Stimulated activated CD8-positive, alpha-beta memory T cell treated with anti-CD3 and anti-CD28 coated beads, Interleukin-15, amount 100 ng/mL, for 24 hours (primary cell): ENCODE results near the gene NSF.
"Not testable (repeated sequence)": the region's sequence is repeated elsewhere in the genome, so short reads cannot be mapped to it uniquely, and the experiment has no call there.

ENCODE experiments used
- DNase-seq: peaks from one replicate; pipeline ENCODE4 v3.0.0-alpha.2; 2020; ENCODE audit warnings: low read depth

The NSF gene

DNA sequence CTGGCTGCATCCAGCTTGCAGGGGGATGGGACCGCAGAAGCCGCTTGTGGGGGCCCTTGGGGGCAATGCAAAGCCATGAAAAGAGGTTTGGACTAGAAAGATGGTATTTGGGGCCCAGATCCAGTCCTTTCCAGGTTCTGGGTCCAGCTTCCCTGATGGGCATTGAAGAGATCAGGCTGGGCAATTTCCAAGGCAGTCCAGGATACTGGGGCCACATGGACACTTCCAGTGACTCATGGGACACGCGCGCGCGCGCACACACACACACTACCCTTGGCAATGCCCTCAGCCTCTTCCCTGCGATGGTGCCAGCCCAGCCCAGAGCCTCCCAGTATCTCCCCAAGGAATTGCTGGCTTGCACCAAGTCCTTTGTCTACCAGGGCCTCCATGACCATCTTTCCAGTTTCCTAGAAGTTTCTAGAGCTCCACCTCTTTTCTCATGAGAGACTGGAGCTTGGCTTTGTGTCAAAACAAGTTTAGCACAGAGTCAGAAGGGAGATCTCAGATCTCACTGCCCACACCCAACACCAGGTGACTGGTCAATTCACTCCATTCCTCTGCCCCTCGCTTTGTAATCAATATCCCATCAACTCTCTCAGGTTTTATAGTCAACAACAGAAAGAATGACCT, 183.8 kb downstream of the NSF start:
- DNase-seq, result no peak

DNA sequence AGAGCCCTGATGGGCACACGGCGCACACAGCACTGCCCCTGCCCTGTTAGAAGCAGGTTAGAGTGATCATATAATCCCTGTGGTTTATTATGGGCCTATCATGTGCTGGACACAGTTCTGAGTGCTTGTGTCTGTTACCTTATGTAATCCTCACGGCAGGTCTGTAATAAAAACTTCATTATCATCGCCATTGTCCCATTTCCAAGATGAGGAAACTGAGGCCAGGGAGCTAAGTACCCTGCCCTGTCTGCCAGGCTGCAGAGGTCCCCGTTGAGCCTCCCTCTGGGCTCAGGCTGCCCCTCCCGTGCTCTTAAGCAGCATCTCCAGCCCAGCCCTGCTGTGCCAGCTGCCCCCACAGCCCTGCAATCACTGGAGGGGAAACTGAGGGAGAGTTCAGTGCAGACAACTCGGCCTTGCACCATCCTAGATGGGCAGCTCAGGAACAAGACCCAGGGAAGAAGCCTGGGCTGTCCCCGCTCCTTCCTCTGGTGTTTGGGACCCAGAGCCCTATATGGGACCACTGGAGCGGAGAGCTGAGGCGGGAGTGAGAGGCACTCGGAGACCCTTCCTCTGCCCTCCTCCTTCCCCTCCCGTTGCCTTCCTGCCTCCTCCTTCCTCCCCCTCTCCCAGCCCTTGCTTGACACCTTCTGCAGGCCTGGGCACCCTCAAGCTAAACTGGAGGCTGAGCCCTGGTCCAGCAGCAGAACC, 186.0 kb downstream of the NSF start:
- no peak for DNase-seq

DNA sequence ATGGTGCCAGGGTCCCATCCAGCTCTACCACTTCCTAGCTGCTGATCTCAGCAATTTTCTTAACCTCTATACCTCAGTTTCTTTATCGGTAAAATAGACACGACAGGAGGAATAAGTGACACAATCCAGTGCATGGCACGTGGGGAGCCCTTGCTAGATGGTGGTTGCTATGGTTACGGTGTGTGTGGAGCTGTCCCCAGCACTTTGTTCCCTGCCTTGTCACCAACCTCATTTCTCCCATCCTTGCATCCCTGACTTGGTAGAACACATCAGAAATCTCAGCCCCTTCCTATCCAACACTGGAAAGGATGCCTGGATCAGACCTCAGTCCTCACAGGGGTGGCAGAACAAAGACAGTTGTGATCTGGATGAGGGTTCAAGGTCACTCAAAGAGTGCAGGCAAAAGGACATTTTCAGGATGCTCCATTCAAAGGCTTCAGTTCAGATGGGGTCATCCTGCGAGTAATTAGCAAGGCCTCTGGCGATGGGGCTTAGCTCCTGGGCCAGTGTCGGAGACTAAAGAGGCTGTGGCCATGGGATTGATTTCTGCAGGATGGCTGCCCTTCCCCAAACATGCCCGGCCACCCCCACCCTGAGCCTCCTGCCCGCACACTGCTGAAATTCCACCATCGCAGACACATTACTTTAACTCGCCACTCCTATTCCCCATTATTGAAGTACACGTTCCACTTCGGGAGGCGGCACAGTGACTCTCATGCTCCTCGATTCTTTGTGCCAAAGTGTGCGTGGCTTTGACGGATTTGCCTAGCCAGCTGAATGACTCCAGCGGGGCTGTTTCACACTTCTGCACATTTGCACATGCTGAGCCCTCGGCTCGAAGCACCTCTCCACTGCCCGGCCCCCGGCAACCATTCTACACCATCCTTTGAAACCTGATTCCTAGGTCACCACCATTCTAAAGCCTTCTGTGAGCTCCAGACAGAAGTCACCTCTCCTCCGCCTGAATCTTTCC, 187.8 kb downstream of the NSF start:
- DNase-seq, result no peak

DNA sequence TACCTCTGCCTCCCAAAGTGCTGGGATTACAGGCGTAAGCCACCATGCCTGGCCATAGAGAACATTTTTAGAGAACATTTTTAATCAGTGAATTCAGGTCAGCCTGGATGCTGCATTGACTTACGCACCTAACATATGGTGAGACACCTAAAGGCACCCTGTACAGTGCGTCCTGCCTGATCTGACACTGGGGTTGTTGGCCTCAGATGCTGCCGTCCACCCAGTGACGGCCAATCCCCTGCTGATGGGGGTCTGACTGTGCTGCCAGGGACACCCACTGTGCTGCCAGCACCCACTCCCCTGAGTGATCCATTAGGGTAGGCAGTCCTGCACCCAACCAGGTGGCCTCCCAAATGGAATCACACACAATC, 189.5 kb downstream of the NSF start:
- no peak for DNase-seq

DNA sequence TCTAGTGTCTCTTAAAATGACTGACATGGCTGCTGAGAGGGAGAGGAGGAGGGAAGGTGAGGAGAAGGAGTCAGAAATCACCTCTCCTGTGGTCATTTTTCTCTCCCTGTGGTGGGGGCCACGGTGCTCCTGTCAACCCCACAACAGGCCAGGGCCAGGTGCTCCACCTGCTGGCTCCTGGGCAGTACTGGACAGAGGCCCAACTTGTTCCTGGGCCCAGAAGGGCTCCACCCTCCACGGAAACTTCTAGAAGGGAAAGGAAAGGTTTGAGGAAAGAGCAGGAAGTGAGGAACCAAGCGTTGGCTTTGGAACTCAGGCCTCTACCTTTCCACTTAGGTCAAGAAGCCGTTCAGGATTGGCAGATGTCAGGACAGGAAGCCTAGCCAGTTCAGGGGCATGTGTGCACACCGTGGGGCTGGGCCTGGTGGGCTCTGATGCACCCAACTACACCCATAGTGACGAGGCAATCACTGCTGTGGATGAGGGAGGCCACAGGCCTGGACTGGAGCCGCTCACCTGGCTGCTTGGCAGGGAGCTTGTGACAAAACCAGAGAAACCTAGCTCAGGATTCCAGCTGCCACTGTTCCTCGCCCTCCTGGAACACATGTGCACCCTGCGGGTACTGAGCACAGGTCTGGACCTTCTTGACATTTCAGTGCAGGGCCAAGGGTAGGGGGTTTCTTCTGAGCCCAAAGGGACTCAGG, 191.9 kb downstream of the NSF start:
- no peak for DNase-seq

DNA sequence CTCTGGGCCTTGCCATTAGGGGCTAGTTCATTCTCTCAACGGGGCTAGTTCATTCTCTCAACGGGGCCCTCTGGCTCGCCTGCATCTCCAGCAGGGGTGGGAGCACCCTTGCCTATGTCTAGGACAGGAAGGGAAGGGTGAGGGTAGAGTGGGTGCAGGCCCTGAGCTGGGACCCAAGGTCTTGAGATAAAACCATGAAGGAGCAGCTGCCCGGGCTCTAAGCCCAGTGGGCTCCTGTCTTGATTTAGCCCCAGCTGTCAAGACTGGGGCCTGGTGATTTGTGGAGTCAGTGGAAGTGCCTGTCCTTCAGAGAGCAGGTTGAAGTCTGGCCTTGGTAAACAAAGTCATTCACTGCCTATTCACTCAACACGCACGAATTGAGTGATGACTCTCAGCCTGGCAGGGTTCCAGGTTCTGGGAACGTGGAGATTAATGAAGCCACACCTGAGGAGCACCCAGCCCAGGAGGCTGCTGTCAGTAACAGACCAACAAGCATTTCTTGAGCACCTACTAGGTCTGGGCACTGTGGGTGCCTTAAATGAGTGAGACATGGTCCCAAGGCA, 192.6 kb downstream of the NSF start:
- DNase-seq, result no peak

DNA sequence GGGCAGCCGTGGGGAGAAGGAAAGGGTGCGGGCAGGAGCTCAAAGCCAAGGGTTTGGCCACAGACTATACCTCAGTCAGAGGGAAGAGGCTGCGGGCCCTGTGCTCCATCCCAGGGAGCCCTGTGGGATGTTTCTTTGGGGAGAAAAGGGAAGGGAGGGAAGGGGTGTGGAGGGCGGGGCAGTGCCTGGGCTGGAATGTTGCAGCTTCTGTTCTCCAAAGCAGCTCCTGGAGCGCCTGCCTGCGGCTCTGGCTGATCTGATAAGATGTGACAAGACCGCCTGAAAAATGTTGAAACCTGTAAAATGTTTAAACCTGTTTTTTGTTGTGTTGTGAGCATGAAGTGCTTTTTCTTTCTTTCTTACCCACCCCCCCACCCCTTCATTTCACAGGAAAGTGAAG, 195.2 kb downstream of the NSF start:
- DNase-seq, result no peak

DNA sequence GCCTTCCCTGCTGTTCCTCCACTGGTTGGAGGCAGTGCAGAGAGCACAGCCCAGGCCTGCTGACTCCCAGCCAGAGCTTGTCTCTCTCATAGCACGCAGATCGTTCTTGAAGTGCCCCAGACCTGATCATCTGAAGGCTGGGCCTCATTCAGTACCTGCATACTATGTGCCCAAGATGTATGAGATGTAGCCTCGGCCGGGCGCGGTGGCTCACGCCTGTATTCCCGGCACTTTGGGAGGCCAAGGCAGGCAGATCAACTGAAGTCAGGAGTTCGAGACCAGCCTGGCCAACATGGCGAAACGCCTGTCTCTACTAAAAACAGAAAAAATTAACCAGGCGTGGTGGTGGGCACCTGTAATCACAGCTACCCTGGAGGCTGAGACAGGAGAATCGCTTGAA, 197.0 kb downstream of the NSF start:
- DNase-seq, result no peak

DNA sequence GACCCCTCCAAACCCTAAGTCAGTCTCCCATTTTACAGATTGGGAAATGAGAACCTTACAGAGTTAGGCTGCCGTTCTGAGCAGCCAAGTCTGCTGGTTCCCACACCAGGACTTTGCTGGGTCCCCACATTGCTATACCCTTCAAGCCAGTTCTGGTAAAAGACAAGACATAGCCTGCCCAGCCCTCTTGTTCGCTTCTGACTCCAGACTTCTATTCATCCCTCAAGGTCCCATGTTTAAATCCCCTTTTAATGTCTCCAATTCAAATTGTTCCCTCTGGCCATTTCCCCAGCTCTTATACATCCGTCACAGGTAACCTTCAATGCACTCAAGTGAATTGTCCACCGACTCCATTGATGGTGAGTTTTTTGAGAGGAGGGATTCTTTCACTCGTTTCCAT, 197.8 kb downstream of the NSF start:
- DNase-seq, result no peak

DNA sequence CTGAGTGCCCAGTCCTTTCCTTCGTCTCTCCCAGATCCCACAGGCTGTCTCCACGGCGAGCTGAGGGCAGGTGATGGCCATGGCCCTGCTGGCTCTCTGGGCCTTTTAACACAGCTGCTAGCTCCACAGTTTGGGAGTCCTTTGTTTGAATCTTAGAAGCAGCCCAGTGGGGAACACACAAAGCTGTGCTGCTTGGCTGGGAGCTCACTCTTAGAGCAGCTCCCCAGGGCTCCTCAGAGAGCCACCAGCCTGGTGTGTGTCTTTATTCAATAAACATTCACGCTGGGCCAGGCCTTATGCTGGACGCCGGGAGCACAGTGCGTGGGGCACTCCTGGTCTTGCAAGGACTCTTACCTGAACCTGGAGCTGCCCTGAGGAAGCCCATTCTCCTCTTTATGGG, 198.3 kb downstream of the NSF start:
- DNase-seq, result no peak

DNA sequence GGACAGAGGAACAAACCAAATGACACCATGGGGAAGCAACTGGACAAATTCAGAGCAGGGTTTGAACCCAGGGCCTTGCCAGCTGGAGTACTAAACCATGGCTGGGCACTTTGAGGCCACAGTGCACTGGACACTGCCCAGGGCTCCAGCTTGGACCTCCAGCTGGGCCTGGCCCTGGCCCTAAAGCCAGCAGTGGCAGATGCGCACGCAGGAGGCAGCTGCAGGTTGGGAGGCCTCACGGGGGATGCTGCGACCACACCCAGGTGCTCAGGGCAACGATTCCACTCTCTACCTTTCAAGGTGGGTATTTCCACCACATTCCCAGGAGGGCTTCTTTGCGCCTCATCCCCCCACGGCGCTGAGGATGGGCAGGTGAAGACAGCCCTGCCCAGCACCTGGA, 199.1 kb downstream of the NSF start:
- DNase-seq, result no peak

DNA sequence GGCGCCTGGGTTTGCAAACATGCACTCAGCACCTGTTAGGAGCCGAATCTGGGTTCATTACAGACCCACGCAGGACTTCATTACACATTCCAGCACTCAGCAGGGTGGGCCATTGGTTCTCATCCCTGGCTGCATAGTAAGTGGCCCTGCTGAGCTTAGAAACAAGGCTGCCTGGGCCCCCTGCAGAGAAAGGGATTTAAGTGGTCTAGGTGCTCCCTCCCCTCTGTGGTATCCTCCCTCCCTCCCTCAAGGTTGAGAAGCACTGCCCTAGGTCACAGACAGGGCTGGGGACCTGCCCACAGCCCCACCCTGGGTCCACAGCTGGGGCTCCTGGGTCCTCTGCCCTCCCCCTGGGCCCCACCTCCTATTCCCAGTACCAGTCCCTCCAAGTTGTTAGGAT, 199.7 kb downstream of the NSF start:
- no peak for DNase-seq

DNA sequence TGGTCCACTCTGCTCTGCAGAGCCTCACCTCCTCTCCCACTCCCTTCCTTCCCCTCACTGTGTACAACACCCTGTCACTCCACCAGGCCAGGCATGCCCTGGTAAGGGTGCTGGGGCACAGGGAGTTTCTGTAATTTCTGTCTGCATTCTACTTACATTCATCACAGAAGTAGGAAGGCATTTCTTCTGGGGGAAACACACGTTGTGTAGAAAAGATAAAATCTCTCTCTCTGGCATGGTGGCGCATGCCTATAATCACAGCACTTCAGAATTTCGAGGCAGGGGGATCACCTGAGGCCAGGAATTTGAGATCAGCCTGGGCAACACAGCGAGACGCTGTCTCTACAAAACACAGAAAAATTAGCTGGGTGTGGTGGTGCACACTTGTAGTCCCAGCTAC, 201.1 kb downstream of the NSF start:
- no peak for DNase-seq

DNA sequence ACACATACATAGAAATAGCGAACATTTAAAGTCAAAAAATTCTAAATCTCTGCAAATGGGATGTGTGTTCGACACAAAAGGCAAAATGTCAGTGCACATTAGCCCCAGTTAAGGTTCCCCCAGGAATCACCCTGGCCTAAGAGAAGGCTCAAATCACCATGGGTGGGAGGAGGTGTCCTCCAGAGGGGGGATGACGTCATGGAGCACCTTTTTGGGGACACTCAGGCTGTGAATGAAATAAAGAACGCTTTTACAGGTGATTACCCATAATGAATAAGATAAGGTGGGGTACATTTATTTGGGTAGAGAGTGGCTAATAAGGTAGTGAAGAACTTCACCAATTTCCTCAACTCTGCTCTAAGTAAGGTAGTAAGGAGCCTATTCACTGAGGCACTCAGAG, 201.6 kb downstream of the NSF start:
- no peak for DNase-seq

DNA sequence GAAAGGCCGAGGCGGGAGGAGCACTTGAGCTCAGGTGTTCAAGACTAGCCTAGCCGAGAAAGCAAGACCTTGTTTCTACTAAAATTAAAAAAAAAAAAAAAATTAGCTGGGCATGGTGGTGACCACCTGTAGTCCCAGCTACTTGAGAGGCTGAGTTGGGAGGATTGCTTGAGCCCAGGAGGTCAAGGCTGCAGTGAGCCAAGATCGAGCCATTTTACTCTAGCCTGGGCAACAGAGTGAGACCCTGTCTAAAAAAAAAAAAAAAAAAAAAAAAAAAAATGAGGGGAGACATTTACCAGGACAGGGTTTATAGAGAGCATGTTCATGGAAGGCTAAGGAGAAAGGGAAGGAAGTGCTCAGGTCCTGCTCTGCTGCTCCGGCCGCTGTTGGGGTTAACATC, 202.6 kb downstream of the NSF start:
- not testable (repeated sequence) for DNase-seq

DNA sequence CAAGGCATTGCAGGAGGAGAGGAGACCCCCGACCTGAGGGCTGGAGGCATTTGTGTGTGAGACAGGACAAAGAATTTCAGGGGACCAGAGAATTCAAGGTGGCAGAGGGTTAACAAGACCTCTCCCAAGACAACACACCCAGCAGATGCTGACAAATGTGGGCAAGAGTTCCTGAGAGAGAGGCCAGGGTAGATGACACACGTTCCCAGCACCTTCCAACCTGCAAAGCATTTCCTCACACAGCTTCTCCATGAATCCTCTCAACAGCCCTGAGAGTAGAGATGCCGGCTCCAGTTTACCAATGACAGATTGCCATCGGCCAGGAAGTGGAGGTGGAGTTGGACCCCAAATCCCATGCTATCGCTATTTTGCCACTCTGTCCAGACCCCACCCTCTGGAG, 203.1 kb downstream of the NSF start:
- DNase-seq, result no peak

DNA sequence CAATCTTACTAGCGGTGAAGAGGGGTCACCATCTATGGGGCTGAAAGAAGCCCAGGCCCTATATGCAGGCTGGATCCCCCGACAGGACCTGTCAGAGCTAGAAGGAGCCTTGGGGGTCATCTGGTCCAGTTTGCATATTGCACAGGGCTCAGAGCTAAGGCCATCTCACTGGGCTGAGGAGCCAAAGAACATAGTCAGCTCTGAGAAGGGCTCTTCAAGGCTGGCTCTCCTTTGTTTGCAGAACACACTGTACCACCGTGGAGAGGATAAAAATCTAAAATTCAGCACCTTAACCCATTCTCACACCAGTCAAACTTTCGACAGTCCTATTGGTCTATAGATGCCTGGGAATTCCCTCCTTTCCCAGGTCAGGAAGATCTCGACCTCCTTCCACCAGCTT, 203.8 kb downstream of the NSF start:
- DNase-seq, result no peak

DNA sequence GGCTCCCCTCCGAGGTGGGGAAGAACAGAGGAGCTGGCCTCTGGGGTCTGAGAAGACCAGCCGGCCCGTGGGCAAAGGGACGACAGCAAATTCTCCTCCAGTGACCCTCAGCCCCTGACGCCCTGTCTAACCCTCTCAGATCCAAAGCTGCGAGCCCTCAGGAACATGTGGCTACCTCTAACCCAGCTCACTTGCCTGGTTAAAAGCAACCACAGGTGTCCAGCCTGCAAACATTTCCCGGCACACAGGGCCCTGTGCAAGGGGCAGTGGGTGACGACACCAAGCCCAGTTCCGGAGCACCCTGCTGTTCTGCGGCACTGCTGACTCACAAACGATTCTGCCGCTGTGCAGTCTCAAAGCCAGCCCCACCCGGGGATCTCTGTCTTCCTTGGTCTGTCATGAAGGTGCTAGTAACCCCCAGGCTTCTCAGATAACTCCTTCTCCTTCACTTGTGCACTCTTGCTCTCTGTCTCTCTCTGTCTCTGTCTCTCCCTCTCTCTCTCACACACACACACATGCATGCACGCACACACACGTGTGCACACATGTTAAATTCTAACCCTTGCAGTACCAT, 205.0 kb downstream of the NSF start:
- no peak for DNase-seq

DNA sequence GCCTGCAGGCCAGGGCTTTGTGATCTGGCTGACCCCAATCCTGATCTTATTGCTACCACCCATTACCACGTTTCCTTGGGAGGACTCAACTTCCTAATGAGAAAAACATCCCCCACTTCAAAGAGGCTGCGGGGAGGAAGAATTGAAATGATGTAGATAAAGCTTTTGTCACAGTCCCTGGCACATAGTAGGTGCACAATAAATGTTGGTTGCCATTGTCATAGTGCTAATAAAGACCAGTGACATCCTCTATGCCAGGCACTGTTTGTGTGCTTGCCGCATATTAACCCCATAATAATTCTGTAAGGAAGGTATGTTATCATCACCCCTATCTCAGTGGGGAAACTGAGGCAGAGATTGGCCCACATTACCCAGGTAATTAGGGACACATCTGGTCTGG, 205.6 kb downstream of the NSF start:
- DNase-seq, result no peak

DNA sequence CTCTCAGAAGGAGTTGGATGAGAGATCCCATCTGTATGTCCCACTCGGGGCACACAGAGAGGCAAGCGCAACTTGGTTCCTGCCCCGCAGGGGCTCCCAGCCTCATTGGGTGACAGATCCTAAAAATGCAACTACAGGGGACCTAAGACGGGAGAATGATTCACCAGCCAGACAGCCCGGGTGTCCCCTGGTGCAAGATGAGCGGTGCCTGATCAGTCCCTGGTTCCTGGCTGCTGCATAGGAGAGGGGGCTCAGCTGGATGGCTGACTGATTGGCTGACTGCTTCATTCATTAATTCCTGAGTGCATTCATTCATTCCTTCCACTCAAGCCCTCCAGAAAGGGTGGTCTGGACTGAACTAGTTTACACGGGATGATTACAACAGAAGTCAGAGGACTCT, 206.1 kb downstream of the NSF start:
- no peak for DNase-seq

DNA sequence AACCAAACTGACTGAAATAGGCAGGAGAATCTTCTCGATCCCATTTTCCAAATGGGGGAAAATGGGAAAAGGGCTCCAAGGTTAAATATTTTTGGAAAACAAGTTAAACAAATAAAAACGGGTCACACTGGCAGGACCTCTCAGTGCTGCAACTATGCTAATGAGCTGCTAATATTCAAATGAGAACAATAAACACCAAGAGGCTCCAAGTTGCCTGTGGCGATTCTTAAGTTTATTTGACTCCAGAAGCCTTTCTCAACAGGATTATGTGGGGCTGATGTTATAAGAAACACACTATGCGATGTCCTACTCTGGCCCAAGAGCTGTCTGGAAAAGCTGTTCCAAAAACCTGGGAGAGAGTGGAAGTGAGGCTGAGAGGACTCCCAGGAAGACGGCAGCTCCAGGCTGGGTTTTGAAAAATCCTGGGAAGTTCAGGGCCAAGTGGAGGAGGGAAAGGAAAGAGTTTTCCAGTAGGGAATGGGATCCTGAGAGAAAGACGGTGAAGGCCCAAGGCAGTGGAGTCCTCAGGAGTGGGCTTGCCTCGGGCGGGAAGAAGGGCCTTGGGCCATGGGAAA, 206.6 kb downstream of the NSF start:
- DNase-seq, result no peak
